Stomach smooth muscle (tissue), 2 donors: Measurements from ENCODE around the gene ASIC4.
A peak's percentile ranks its signal among the peaks of the same experiment; 100 is the strongest.

Experiments
- H3K27ac ChIP-seq: one replicate; pipeline ENCODE4 v1.7.0; 2013; ENCODE audit warnings: mild to moderate bottlenecking, low read length, inconsistent platforms
- H3K27me3 ChIP-seq, 2 donors: one replicate each; pipeline ENCODE4 v1.7.0; 2013; ENCODE audit warnings: low read length in 2 of 2; ENCODE audit not compliant: insufficient read depth in 2 of 2, control insufficient read depth in 1 of 2
- H3K36me3 ChIP-seq, 2 donors: one replicate each; pipeline ENCODE4 v1.7.0; 2013; ENCODE audit warnings: low read length in 2 of 2; ENCODE audit not compliant: control insufficient read depth in 2 of 2, insufficient read depth in 2 of 2
- H3K4me1 ChIP-seq: one replicate; pipeline ENCODE4 v1.7.0; 2013; ENCODE audit warnings: low read length; ENCODE audit not compliant: control insufficient read depth, insufficient read depth
- H3K4me3 ChIP-seq, 2 donors: one replicate each; pipeline ENCODE4 v1.7.0; 2013; ENCODE audit warnings: low read length in 2 of 2
- H3K9ac ChIP-seq, 2 donors: one replicate each; pipeline ENCODE4 v1.7.0; 2013; ENCODE audit warnings: low read length in 2 of 2, mild to moderate bottlenecking in 1 of 2
- H3K9me3 ChIP-seq, 2 donors: one replicate each; pipeline ENCODE4 v1.7.0; 2013; ENCODE audit warnings: low read length in 2 of 2; ENCODE audit not compliant: control insufficient read depth in 2 of 2
- donor health status: healthy.
- donor health status: Pancreatic carcinoma.

Gene ASIC4

DNA sequence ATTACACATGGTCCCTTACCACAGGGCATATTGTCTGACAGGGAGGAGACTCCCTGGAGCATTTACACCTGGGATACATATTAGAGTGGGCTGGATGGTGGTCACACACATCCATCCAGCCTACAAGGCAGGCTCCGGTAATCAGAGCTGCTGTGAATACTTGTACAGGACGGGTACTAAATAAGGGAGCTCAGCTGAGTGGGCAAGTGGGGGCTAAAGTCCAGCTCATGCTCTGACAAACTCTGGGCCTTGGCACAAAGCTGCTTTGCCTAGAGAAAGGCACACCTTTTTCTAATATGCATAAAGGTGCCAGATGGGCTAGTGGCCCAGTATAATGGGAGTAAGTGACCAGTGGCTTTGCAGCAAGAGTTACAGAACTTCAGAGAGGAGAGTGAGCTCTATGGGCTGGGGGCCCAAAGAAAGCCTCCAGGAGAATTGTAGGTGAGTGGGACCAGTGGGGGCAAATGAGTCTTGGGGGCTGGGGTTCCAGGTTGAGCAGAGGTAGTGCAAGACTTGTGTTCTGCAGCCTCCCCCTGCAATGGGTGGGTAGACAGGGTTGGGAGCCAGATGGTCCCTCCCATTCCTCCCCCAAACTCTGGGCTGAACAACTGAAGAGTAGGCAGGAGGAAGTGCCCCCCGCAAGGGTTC lies 31.1 kb downstream of the ASIC4 start:
- H3K27ac ChIP-seq = no peak overlapping the region
- peaks cover 29% of the 10 kb centered on the region for H3K4me1 ChIP-seq
- H3K4me3 ChIP-seq = no peak overlapping the region
- no peaks in the 10 kb centered on the region for H3K27me3 ChIP-seq
- no peaks in the 10 kb centered on the region for H3K9me3 ChIP-seq
- no peak overlapping the region for H3K9ac ChIP-seq
- peaks cover 3 to 9% of the 10 kb centered on the region in 2 donors for H3K36me3 ChIP-seq

DNA sequence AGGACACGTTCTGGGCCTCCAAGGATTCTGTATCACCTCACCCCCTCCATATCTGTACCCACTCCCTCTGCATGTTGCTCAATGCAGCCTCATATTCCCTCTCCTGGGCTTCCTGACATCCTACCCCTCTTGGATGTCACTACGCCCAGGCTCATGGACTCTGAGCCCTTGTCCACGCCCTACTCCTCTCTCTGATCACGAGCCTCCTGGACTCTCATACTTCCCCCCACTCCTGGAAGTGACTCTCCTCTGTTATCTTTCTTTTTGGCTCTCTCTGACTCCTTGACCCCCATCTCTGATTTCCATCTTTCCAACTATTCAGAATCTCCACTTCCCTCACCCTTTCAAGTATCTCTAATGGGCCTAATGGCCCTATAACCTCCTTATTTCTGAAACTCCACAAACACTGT lies 31.7 kb downstream of the ASIC4 start:
- no peaks in the 10 kb centered on the region for H3K9me3 ChIP-seq
- no peaks in the 10 kb centered on the region for H3K27me3 ChIP-seq
- H3K9ac ChIP-seq = no peak overlapping the region
- H3K4me1 ChIP-seq = peaks cover 29% of the 10 kb centered on the region
- no peak overlapping the region for H3K4me3 ChIP-seq
- H3K27ac ChIP-seq = no peak overlapping the region
- H3K36me3 ChIP-seq = peaks cover 0 to 5% of the 10 kb centered on the region in 2 donors

DNA sequence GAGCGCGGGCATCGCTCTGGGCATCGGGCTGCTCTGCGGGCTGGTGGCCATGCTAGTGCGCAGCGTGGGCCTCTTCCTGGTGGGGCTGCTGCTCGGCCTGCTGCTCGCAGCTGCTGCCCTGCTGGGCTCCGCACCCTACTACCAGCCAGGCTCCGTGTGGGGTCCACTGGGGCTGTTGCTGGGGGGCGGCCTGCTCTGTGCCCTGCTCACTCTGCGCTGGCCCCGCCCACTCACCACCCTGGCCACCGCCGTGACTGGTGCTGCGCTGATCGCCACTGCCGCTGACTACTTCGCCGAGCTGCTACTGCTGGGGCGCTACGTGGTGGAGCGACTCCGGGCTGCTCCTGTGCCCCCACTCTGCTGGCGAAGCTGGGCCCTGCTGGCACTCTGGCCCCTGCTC lies 33.3 kb downstream of the ASIC4 start:
- Histone ChIP-seq H3K4me1 (peaks cover 25% of the 10 kb centered on the region), H3K9ac (no peak overlapping the region), H3K27me3 (no peaks in the 10 kb centered on the region), H3K27ac (no peak overlapping the region), H3K36me3 (peaks cover 0 to 4% of the 10 kb centered on the region in 2 donors), H3K9me3 (no peaks in the 10 kb centered on the region), H3K4me3 (no peak overlapping the region)

DNA sequence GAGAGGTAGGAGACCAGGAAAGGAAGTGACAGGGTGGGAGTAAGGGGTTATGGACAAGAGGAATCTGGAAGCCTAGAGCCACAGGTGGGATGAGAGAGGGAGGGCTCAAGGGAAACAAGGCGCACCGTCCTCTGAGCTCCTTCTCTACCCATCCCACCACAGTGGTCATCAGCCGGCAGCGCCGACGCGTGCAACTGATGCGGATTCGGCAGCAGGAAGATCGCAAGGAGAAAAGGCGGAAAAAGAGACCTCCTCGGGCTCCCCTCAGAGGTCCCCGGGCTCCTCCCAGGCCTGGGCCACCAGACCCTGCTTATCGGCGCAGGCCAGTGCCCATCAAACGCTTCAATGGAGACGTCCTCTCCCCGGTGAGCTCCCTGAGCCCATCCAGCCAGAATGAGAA lies 34.7 kb downstream of the ASIC4 start:
- Histone ChIP-seq H3K36me3 (peaks cover 0 to 4% of the 10 kb centered on the region in 2 donors), H3K27me3 (peaks cover 0 to 3% of the 10 kb centered on the region in 2 donors), H3K4me1 (peaks cover 26% of the 10 kb centered on the region), H3K27ac (no peak overlapping the region), H3K4me3 (no peak overlapping the region), H3K9me3 (no peaks in the 10 kb centered on the region), H3K9ac (no peak overlapping the region)

DNA sequence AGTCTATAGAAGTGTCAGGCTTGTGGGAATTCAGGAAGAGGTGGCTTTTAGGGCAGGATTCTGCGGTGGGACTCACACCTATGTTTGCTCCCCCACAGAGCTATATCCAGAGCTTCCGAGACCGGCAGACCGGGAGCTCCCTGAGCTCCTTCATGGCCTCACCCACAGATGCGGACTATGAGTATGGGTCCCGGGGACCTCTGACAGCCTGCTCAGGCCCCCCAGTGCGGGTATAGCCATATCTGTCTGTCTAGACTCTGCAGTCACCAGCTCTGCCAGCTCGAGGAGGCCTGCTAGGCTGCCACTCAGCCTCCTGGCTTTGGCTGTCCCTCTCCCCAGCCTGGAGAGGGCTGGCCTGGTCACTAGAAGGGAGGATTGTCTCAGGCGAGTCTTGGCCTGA lies 35.3 kb downstream of the ASIC4 start:
- H3K27ac ChIP-seq = no peak overlapping the region
- H3K4me1 ChIP-seq = peaks cover 20% of the 10 kb centered on the region
- H3K9ac ChIP-seq = no peak overlapping the region
- no peaks in the 10 kb centered on the region for H3K9me3 ChIP-seq
- H3K36me3 ChIP-seq = peaks cover 0 to 4% of the 10 kb centered on the region in 2 donors
- peaks cover 0 to 3% of the 10 kb centered on the region in 2 donors for H3K27me3 ChIP-seq
- H3K4me3 ChIP-seq = no peak overlapping the region

DNA sequence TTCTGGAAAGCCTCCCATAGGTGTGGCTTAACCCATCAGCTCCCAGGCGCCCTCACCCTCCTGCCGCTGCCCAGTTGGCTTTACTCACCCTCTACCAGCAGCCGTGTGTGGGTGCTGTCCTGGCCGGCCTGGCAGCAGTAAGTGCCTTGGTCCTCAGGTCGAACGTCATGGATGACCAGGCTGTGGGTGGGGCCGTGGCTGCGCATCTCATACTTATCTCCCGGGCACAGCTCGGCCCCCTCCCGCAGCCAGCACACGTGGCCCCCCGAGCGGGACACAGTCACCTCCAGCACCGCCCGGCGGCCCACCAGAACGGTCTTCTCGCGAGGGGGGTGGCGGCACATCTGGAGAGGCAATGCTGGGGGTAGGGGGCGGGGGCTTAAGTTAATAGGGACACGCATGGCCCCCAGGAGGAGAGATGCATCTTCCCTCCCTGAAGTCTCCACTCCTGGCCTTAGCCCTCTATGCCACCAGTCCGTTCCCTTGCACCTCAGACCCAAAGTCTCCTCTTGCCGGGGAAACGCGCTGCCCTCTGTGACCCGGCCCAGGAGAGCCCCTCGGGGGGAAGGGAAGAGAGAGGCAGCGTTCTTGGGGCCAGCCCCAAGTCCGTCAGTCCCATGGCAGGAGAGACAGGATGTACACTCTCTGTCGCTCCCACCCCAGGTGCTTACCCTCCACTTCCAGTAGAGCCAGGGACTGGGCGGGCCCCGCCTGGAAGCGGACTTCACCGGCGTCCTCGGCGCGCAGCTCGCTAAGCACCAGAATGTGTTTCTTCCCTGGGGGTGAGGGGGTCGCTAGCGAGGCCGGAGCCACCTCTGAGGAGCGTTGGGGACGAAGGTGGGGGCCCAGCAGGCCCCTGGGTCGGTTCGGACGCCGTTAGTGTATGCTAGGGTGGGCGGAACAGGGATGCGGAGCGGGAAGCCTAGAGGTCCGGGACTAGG lies 37.4 kb downstream of the ASIC4 start:
- peak overlapping the region; percentile 69 to 78 for H3K4me3 ChIP-seq
- H3K36me3 ChIP-seq = peaks cover 0 to 8% of the 10 kb centered on the region in 2 donors
- H3K27me3 ChIP-seq = peaks cover 0 to 3% of the 10 kb centered on the region in 2 donors
- H3K9me3 ChIP-seq = no peaks in the 10 kb centered on the region
- peak overlapping the region; percentile 16 to 51 for H3K9ac ChIP-seq
- H3K4me1 ChIP-seq = peaks cover 18% of the 10 kb centered on the region
- peak overlapping the region; percentile 24 for H3K27ac ChIP-seq

DNA sequence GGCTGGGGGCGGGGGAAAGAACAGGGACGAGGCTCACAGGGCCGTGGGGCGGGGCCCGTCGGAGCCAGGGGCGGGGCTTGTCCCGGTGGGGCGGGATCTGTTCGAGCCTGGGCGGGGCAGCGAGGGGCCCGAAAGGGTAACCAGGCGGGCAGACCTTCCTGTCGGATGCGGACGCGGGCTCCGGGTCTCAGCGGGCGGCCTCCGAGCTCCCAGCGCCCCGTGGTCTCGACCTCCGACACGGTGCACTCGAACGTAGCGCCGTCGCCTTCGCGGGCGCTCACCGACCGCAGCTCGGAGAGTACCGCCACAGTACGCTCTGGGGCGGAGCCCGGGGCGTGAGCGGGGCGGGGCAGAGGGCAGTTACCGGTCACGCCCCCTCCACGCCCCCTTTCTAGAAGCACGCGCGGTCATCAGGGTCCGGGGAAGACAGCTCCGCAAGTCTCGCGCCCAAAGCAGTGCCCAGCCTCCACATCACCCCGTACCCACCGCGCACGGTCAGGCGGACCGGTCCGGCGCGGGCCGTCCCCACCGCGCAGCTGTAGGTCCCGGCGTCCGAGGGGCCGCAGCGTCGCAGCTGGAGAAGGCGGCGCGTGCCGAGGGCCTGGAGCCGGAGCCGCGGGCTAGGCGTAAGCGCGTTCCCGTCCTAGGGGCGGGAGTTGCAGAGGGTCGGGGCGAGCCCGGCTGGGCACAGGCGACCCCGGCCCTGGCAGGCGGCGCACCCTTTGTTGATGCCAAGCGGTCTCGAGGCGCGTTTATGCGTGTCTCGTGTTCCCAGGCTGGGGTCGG lies 38.3 kb downstream of the ASIC4 start:
- Histone ChIP-seq H3K4me3 (peak overlapping the region; percentile 69 to 78), H3K27ac (no peak overlapping the region), H3K4me1 (peaks cover 18% of the 10 kb centered on the region), H3K9ac (peak overlapping the region; percentile 6 to 21), H3K36me3 (peaks cover 0 to 8% of the 10 kb centered on the region in 2 donors), H3K27me3 (peaks cover 0 to 3% of the 10 kb centered on the region in 2 donors), H3K9me3 (no peaks in the 10 kb centered on the region)

DNA sequence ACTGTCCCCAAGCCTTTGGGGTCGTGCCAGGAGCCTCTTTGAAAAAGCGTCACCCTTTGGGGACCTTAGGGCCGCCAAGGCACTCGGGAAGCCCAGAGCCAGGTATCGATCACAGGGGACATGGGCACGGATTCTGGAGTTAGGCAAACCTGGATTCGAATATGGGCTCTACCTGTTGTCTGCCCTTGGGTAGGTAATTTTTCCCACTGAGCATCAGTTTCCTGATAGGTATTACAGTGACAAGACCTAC lies 38.8 kb downstream of the ASIC4 start:
- Histone ChIP-seq H3K36me3 (peaks cover 0 to 8% of the 10 kb centered on the region in 2 donors), H3K27me3 (peaks cover 0 to 3% of the 10 kb centered on the region in 2 donors), H3K27ac (no peak overlapping the region), H3K9me3 (no peaks in the 10 kb centered on the region), H3K9ac (peak overlapping the region; percentile 6 to 21), H3K4me3 (peak overlapping the region; percentile 69 to 78), H3K4me1 (peaks cover 18% of the 10 kb centered on the region)

DNA sequence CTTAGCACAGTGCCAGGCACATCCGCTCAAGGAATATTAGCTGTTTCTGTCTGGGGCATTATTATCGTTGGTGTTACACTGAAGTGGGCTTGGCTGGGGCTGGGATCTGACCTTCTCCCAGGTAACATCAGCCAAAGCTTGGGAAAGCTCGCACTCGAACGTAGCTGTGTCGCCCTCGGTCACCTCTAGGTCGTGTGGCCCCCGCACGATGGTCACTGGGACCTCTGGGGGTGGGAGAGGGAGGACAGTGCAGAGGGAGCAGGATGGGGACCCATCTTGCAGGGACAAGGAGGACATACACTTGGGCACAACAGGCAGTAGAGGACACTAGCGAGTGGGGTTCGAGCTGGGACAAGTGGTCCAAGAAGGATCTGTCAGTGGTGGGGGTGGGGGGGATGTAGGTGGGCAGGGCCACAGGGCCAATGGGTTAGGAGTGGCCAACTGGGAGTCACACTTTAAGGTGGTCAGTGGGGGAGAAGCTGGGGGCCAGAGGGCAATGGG lies 39.2 kb downstream of the ASIC4 start:
- no peak overlapping the region for H3K4me3 ChIP-seq

DNA sequence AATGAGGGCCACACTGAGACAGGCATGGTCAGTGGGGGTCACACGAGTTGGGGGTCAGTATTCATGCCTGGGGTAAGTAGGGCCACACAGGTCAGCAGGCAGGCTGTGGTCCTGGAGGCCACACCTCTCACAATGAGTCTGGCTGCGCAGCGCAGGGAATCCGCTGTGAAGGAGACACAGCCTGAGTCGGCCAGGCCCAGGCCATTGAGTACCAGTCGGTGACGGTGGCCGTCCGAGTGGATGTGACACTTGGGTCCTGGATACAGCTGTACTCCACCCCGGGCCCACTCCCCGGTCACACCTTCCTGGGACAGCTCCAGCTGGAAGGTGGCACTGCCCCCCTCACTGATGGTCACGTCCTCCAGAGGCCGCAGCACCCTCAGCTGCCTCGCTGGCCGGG lies 40.1 kb downstream of the ASIC4 start:
- peaks cover 18% of the 10 kb centered on the region for H3K4me1 ChIP-seq
- no peak overlapping the region for H3K27ac ChIP-seq
- H3K4me3 ChIP-seq = no peak overlapping the region
- H3K27me3 ChIP-seq = peaks cover 0 to 3% of the 10 kb centered on the region in 2 donors
- H3K9me3 ChIP-seq = no peaks in the 10 kb centered on the region
- H3K36me3 ChIP-seq = peaks cover 0 to 6% of the 10 kb centered on the region in 2 donors
- no peak overlapping the region for H3K9ac ChIP-seq

More for the DNA sequence above, 39.2 kb downstream of the ASIC4 start:
- Histone ChIP-seq H3K27me3 (peaks cover 0 to 3% of the 10 kb centered on the region in 2 donors), H3K9ac (no peak overlapping the region), H3K36me3 (peaks cover 0 to 8% of the 10 kb centered on the region in 2 donors), H3K9me3 (no peaks in the 10 kb centered on the region), H3K27ac (no peak overlapping the region), H3K4me1 (peaks cover 18% of the 10 kb centered on the region)
